Upper lobe of left lung (tissue), 6 donors: ENCODE measurements around the gene EPHB1. TPM values are rescaled to one million over a fixed set of nuclear protein-coding genes. Genes with fewer than 3 reads are reported as not detected.
"Not testable (repeated sequence)": the region's sequence is repeated elsewhere in the genome, so short reads cannot be mapped to it uniquely, and the experiment has no call there.

ENCODE experiments used
- ATAC-seq, 2 donors: fragments of 200-7000 bp; cut with Tn5 transposase; one replicate each; pipeline ENCODE4 v1.9.1; 2022; ENCODE audit warnings: mild to moderate bottlenecking in 2 of 2, moderate library complexity in 2 of 2; ENCODE audit not compliant: low FRiP score in 2 of 2
- DNase-seq, 2 donors: peaks; one replicate each; pipeline ENCODE4 v3.0.0-alpha.2; 2019 to 2020
- H3K27ac ChIP-seq, 4 donors: fragments of 200-600 bp; sonication (generic); one replicate each; pipeline ENCODE4 v1.5.1; 2016 to 2019
- H3K27me3 ChIP-seq, 4 donors: fragments of 200-600 bp; sonication (generic); one replicate each; pipeline ENCODE4 v1.5.1; 2017 to 2019
- H3K36me3 ChIP-seq, 4 donors: fragments of 200-600 bp; sonication (generic); one replicate each; pipeline ENCODE4 v1.5.1; 2016 to 2019
- H3K4me1 ChIP-seq, 4 donors: fragments of 200-600 bp; sonication (generic); one replicate each; pipeline ENCODE4 v1.5.1; 2018 to 2019
- H3K4me3 ChIP-seq, 4 donors: fragments of 200-600 bp; sonication (generic); one replicate each; pipeline ENCODE4 v1.5.1; 2017 to 2019; ENCODE audit warnings: mild to moderate bottlenecking in 2 of 4, moderate library complexity in 1 of 4
- H3K9me3 ChIP-seq, 4 donors: fragments of 200-600 bp; sonication (generic); one replicate each; pipeline ENCODE4 v1.5.1; 2018 to 2019
- EP300 ChIP-seq, 4 donors: sonication (generic); formaldehyde crosslinking; IDR thresholded peaks; one replicate each; pipeline ENCODE4 v1.5.1; 2017; ENCODE audit warnings: antibody characterized with exemption in 4 of 4, control low read depth in 2 of 4
- POLR2A ChIP-seq, 4 donors: fragments of 450-650 bp; IDR thresholded peaks; one replicate each; pipeline ENCODE4 v1.5.1; 2016 to 2017; ENCODE audit warnings: antibody characterized with exemption in 4 of 4, mild to moderate bottlenecking in 2 of 4
- POLR2AphosphoS5 ChIP-seq, 2 donors: sonication (generic); formaldehyde crosslinking; IDR thresholded peaks; one replicate each; pipeline ENCODE4 v1.5.1; 2017; ENCODE audit warnings: antibody characterized with exemption in 2 of 2
- WGBS, 2 donors: methylation state at CpG; one replicate each; pipeline ENCODE4 v1.1.5; 2017 to 2018; 5-methylcytosine and 5-hydroxymethylcytosine counted together
- total RNA-seq, 6 donors: library from RNA; depleted of rRNA in 4 of 6; stranded (reverse); fragments of >200 nt in 4 of 6; gene quantifications; one replicate each; pipeline versions ENCODE4 v1.1.0 to v1.2.1, GENCODE V29; 2016 to 2021
- TF ChIP-seq, protein P1 (sequence below), 6 experiments: fragments of 450-650 bp in 4 of 6; fragments of 200-600 bp in 2 of 6; sonication (generic) in 2 of 6; IDR thresholded peaks; one replicate each; pipeline ENCODE4 v1.5.1; 2016 to 2019; ENCODE audit warnings: antibody characterized with exemption in 6 of 6
- donor health status: DM: no; HTN: no; CAD: no; lungs with moderate emphysema.
- donor health status: DM: no; HTN: yes; CAD: no; lungs with severe emphysema.

EPHB1 gene
- total RNA-seq, 6 donors from 2014 or later = 1.3 to 14.6 (median 2.4) TPM; not detected in 1

DNA sequence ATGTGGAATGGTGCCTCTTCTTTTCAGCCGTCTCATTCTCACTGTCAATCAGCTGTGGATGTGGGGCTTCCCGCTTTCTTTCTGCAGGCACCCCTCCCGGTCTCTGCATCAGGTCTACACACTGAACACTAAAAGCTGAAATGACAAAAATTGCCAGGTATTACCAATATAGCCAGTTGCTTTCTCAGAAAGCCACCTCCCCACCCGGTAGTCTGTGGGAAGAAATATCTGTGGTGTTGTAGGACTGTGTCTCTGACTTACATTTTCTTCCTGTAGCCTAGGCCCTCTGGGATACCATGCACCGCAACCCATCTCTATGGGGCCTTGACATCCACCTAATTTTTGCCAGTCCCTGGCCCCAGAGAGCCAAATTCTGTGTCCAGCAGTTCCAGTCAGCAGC is 19.2 kb upstream of the EPHB1 start:
- H3K27ac ChIP-seq = no peak overlapping the region
- no peak for DNase-seq
- no peak overlapping the region for H3K4me3 ChIP-seq
- 89 to 94% methylated on average over 5 of the region's 5 CpGs for WGBS, 2 donors
- no peaks in the 10 kb centered on the region for H3K9me3 ChIP-seq
- H3K36me3 ChIP-seq = no peaks in the 10 kb centered on the region
- H3K27me3 ChIP-seq = no peaks in the 10 kb centered on the region
- no peaks in the 10 kb centered on the region for H3K4me1 ChIP-seq
- ATAC-seq = no peak
- TF ChIP-seq, protein P1, sequence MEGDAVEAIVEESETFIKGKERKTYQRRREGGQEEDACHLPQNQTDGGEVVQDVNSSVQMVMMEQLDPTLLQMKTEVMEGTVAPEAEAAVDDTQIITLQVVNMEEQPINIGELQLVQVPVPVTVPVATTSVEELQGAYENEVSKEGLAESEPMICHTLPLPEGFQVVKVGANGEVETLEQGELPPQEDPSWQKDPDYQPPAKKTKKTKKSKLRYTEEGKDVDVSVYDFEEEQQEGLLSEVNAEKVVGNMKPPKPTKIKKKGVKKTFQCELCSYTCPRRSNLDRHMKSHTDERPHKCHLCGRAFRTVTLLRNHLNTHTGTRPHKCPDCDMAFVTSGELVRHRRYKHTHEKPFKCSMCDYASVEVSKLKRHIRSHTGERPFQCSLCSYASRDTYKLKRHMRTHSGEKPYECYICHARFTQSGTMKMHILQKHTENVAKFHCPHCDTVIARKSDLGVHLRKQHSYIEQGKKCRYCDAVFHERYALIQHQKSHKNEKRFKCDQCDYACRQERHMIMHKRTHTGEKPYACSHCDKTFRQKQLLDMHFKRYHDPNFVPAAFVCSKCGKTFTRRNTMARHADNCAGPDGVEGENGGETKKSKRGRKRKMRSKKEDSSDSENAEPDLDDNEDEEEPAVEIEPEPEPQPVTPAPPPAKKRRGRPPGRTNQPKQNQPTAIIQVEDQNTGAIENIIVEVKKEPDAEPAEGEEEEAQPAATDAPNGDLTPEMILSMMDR (IDR thresholded peaks at IDR 0.05) = no peak
- no peak for TF ChIP-seq POLR2AphosphoS5 (IDR thresholded peaks at IDR 0.05)

DNA sequence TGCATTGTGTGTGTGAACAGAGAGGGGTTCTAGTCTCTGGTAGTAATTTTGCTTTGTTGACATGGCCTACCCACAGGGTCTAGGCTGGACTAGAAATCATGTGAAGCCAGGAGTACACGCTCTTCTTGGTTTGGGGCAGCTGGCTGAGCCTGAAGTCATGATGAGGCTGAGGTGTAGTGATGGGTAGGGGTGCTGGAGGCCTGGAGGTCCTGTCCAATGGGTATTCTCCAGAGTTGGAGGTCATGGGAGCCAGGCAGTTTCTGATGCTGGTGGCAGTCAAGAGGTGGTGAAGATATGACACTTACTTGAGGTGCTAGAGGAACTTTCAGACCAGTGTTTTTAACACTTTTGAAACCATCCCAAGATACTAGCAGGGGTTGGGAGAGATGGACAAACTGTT is 18.5 kb upstream of the EPHB1 start:
- no peaks in the 10 kb centered on the region for H3K27me3 ChIP-seq
- H3K9me3 ChIP-seq = no peaks in the 10 kb centered on the region
- no peaks in the 10 kb centered on the region for H3K36me3 ChIP-seq
- no peak for ATAC-seq
- WGBS, 2 donors = 100% methylated on average over 1 of the region's 1 CpG
- no peak for DNase-seq
- H3K4me1 ChIP-seq = no peaks in the 10 kb centered on the region
- no peak for TF ChIP-seq POLR2A (IDR thresholded peaks at IDR 0.05)
- no peak overlapping the region for H3K27ac ChIP-seq
- no peak overlapping the region for H3K4me3 ChIP-seq

DNA sequence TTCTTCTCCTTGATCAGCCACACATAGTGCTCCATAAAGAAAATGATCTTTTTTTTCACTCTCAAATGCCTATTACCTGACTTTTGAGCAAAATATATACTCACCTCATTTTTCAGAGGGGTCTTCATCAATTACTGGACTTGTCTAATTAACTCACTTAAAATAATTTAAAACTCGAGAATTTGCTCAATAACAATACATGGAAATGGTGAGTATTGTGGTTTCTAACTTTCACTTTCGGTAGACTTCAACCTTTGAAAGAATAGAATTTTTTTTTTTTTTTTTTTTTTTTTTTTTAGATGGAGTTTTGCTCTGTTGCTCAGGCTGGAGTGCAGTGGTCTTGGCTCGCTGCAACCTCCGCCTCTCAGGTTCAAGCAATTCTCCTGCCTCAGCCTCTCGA is 17.7 kb upstream of the EPHB1 start:
- Histone ChIP-seq H3K4me1 (no peaks in the 10 kb centered on the region), H3K9me3 (no peaks in the 10 kb centered on the region), H3K4me3 (no peak overlapping the region), H3K27me3 (no peaks in the 10 kb centered on the region), H3K36me3 (no peaks in the 10 kb centered on the region), H3K27ac (no peak overlapping the region)
- ATAC-seq = no peak
- TF ChIP-seq, protein P1 (IDR thresholded peaks at IDR 0.05) = no peak
- no peak for TF ChIP-seq POLR2A (IDR thresholded peaks at IDR 0.05)
- TF ChIP-seq POLR2AphosphoS5 (IDR thresholded peaks at IDR 0.05) = no peak
- TF ChIP-seq EP300 (IDR thresholded peaks at IDR 0.05) = no peak
- no peak for DNase-seq
- 75 to 80% methylated on average over 5 of the region's 5 CpGs for WGBS, 2 donors

DNA sequence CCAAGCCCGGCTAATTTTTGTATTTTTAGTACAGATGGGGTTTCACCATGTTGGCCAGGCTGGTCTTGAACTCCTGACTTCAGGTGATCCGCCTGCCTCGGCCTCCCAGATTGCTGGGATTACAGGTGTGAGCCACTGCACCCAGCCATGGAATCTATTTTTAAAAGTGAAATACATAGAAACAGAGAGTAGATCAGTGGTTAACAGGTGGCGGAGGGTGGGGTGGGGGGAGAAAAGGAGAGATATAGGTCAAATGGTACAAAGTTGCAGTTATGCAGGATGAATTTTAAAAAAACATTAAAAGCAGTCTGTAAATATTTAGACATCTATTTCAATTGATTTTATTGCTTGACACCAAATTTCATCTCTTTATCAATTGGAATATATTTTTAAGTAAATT is 6.8 kb upstream of the EPHB1 start:
- WGBS, 2 donors = 91 to 93% methylated on average over 4 of the region's 4 CpGs
- H3K36me3 ChIP-seq, ATAC-seq, H3K4me3 ChIP-seq, H3K4me1 ChIP-seq, H3K27me3 ChIP-seq, DNase-seq, H3K9me3 ChIP-seq, H3K27ac ChIP-seq: not testable (repeated sequence)

DNA sequence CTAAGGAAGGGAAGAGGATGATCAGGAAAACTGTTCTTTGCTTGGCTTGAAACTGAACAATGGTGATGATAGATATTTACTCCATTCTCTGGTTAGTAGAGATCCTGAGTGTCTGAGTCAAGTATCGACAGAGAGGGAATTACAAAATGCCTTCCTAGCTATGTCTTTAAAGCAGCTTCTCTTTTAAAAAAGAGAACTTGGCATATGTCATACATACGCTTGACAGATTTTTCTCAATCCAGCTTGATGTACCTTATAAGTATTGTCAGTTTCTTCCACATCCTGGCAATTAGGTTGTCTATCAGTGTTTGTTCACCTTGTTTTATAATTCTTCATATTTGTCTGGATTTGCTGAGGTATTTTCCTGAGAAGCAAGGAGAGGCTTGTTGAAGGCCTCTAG is 5.0 kb upstream of the EPHB1 start:
- no peak for ATAC-seq
- 51 to 75% methylated on average over 2 of the region's 2 CpGs for WGBS, 2 donors
- TF ChIP-seq, protein P1 (IDR thresholded peaks at IDR 0.05) = no peak
- TF ChIP-seq EP300 (IDR thresholded peaks at IDR 0.05) (no peak), POLR2A (IDR thresholded peaks at IDR 0.05) (no peak), POLR2AphosphoS5 (IDR thresholded peaks at IDR 0.05) (no peak)

DNA sequence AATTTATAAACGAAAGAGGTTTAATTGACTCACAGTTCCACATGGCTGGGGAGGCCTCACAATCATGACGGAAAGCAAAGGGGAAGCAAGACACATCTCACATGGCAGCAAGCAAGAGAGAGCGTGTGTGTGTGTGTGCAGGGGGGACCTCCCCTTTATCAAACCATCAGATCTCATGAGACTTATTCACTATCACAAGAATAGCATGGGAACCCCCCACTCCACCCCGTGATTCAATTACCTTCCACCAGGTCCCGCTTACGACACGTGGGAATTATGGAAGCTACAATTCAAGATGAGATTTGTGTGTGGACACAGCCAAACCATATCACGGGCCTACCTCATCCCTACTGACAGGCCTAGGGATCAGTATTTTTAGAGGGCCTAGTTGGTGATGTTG is 3.1 kb upstream of the EPHB1 start:
- ATAC-seq (no peak), DNase-seq (no peak)
- H3K27me3 ChIP-seq = peaks cover 0 to 19% (median 11%) of the 10 kb centered on the region in 4 donors
- TF ChIP-seq, protein P1 (IDR thresholded peaks at IDR 0.05) = no peak
- no peak for TF ChIP-seq POLR2AphosphoS5 (IDR thresholded peaks at IDR 0.05)
- TF ChIP-seq EP300 (IDR thresholded peaks at IDR 0.05) = no peak
- no peak for TF ChIP-seq POLR2A (IDR thresholded peaks at IDR 0.05)
- 88 to 89% methylated on average over 8 of the region's 8 CpGs for WGBS, 2 donors
- H3K9me3 ChIP-seq = no peaks in the 10 kb centered on the region
- no peak overlapping the region for H3K27ac ChIP-seq
- peaks cover 17 to 24% (median 20%) of the 10 kb centered on the region in 4 donors for H3K4me1 ChIP-seq
- no peaks in the 10 kb centered on the region for H3K36me3 ChIP-seq
- no peak overlapping the region for H3K4me3 ChIP-seq

More for the DNA sequence above, 5.0 kb upstream of the EPHB1 start:
- Histone ChIP-seq H3K27me3 (peaks cover 0 to 3% (median 0%) of the 10 kb centered on the region in 4 donors), H3K4me1 (peaks cover 1 to 4% (median 2%) of the 10 kb centered on the region in 4 donors), H3K27ac (no peak overlapping the region), H3K9me3 (no peaks in the 10 kb centered on the region), H3K36me3 (no peaks in the 10 kb centered on the region), H3K4me3 (no peak overlapping the region)
- no peak for DNase-seq
